WERI-Rb-1 (cell line): ENCODE measurements around the gene SMYD2.

Experiments
- DNase-seq: peaks from one replicate; pipeline ENCODE4 v3.0.0-alpha.2; 2020
- H3K27ac ChIP-seq: fragments of 250-450 bp; sonication (Bioruptor Pico); 2 replicates; pipeline ENCODE4 v1.5.1; 2020; ENCODE audit warnings: mild to moderate bottlenecking, moderate library complexity
- H3K27me3 ChIP-seq: fragments of 250-450 bp; sonication (Bioruptor Pico); 2 replicates; pipeline ENCODE4 v1.5.1; 2021; ENCODE audit warnings: mild to moderate bottlenecking, low read depth, moderate library complexity; ENCODE audit not compliant: insufficient read depth, severe bottlenecking
- H3K36me3 ChIP-seq: fragments of 250-450 bp; sonication (Bioruptor Pico); 2 replicates; pipeline ENCODE4 v1.5.1; 2020; ENCODE audit warnings: mild to moderate bottlenecking, moderate library complexity
- H3K4me3 ChIP-seq: 2 replicates; pipeline ENCODE4 v1.5.1; 2011; ENCODE audit warnings: low read depth, mild to moderate bottlenecking, control low read depth, low read length
- H3K9me3 ChIP-seq: fragments of 250-450 bp; sonication (Bioruptor Pico); 2 replicates; pipeline ENCODE4 v1.5.1; 2021; ENCODE audit warnings: mild to moderate bottlenecking, moderate library complexity; ENCODE audit not compliant: severe bottlenecking
- TF ChIP-seq, protein P1 (sequence below): IDR thresholded peaks from 2 replicates; pipeline ENCODE4 v1.5.1; 2011; ENCODE audit warnings: low read depth, mild to moderate bottlenecking, control low read depth, inconsistent platforms, low read length

Gene SMYD2

DNA sequence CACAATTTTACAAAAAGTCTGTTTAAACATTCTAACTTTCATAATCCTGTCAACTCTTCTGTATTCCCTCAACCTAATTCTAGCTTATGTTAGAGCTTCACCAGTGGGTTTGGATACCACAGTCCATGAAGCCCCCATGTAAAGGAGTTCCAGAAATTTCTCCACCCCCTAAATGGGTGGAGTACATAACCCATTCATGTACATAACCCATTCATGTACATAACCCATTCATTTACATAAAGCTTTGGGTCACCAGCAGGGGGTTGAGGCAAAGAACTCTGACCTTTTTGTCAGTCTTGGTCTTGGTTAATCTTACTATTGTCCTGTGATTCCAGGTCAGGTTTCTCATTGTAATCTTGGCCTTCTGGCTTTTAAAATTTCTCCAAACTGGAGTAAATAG is 61.6 kb downstream of the SMYD2 start:
- no peak overlapping the region for H3K27ac ChIP-seq

DNA sequence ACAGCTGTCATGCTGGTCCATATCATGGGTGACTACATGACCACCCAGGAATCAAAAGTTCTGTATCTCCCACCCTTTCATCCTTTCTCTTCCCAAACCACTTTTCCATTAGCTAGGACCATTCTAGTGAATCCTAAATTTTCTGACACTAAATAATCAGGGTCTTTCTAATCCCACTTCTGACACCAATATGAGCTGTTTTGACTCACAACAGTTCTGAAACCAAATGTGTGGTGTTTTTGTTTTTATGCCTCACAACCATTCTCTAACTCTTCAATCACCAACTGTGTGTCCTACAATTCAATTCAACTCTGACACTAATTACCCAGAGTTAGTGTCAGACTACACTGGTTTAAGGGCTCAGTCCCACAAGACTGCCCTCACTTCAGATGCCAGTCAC is 63.9 kb downstream of the SMYD2 start:
- no peaks in the 10 kb centered on the region for H3K36me3 ChIP-seq
- no peak overlapping the region for H3K27ac ChIP-seq

More for the DNA sequence above, 61.6 kb downstream of the SMYD2 start:
- Histone ChIP-seq H3K36me3 (0 out of 2 replicates have a peak, but pooled peaks cover 2% of the 10 kb centered on the region), H3K27me3 (no peaks in the 10 kb centered on the region), H3K9me3 (no peaks in the 10 kb centered on the region), H3K4me3 (no peak overlapping the region)
- no peak for DNase-seq
- TF ChIP-seq, protein P1, sequence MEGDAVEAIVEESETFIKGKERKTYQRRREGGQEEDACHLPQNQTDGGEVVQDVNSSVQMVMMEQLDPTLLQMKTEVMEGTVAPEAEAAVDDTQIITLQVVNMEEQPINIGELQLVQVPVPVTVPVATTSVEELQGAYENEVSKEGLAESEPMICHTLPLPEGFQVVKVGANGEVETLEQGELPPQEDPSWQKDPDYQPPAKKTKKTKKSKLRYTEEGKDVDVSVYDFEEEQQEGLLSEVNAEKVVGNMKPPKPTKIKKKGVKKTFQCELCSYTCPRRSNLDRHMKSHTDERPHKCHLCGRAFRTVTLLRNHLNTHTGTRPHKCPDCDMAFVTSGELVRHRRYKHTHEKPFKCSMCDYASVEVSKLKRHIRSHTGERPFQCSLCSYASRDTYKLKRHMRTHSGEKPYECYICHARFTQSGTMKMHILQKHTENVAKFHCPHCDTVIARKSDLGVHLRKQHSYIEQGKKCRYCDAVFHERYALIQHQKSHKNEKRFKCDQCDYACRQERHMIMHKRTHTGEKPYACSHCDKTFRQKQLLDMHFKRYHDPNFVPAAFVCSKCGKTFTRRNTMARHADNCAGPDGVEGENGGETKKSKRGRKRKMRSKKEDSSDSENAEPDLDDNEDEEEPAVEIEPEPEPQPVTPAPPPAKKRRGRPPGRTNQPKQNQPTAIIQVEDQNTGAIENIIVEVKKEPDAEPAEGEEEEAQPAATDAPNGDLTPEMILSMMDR: no peak

DNA sequence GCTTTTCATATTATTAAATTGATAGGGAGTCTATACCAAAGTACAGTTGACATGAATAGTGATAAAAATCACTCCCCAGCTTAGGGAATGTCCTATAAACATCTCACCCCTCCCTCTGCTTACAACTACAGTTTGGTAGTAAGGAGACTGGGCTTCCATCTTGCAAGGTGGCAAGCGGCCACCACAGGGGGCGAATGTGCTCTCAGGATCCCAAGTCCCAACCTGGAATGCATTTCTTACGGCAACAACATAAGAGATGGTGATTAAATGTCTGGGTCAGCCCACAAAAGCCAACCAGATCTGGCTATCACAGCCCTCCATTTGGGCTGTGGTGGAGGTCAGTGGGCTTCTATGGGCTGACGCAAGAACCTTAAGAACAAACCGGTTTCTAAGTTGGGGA is 68.0 kb downstream of the SMYD2 start:
- Histone ChIP-seq H3K27me3 (no peaks in the 10 kb centered on the region), H3K27ac (no peak overlapping the region), H3K4me3 (no peak overlapping the region), H3K36me3 (no peaks in the 10 kb centered on the region), H3K9me3 (no peaks in the 10 kb centered on the region)
- TF ChIP-seq, protein P1: no peak
- DNase-seq: no peak

More for the DNA sequence above, 63.9 kb downstream of the SMYD2 start:
- TF ChIP-seq, protein P1: no peak
- Histone ChIP-seq H3K27me3 (no peaks in the 10 kb centered on the region), H3K9me3 (no peaks in the 10 kb centered on the region), H3K4me3 (no peak overlapping the region)
- no peak for DNase-seq

- Histone ChIP-seq H3K27ac (no peak overlapping the region), H3K9me3 (no peaks in the 10 kb centered on the region), H3K4me3 (no peak overlapping the region), H3K36me3 (no peaks in the 10 kb centered on the region), H3K27me3 (no peaks in the 10 kb centered on the region)
- no peak for DNase-seq
- TF ChIP-seq, protein P1: no peak
These were observed 68.8 kb downstream of the SMYD2 start for GRCh38 chr1:214349781-214350180.

DNA sequence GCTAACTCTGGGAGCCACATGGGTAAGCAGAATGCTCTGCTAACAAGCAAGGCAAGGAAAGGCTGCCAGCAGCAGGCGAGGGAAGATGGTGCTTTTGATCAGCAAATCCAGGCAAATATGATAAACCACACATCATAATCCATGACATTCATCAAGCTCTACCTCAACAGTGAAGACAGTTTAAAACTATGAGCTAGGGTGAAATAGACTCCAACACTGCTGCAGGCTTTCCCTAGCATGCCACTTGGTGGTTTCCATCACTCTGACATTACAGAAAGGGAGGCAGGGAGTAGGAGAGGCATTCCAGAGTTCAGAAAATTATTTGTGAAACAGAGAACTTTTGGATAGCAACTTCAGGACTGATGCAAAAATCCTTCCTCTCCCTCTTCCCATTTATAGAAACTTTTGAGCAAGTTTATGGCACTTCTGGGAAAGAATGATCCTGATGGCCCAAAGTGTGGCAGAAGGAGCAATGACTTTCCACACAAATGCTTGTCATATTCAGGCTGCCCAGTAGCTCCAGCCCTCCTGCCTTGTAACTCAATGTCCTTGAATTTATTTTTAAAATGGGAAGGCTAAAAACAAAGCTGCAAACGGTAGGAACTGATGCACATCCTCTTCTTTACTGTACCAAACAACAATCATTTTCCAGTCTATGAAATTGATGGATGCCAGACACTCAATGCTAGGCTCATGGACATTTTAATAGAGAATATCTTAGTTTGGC is 70.8 kb downstream of the SMYD2 start:
- Histone ChIP-seq H3K36me3 (no peaks in the 10 kb centered on the region), H3K9me3 (no peaks in the 10 kb centered on the region), H3K27me3 (no peaks in the 10 kb centered on the region), H3K27ac (no peak overlapping the region), H3K4me3 (no peak overlapping the region)
- no peak for DNase-seq
- TF ChIP-seq, protein P1: no peak

GRCh38 chr1:214352838-214353237 is 71.9 kb downstream of the SMYD2 start:
- no peaks in the 10 kb centered on the region for H3K27me3 ChIP-seq
- H3K4me3 ChIP-seq: no peak overlapping the region
- H3K27ac ChIP-seq: no peak overlapping the region
- TF ChIP-seq, protein P1: no peak
- DNase-seq: no peak
- H3K36me3 ChIP-seq: no peaks in the 10 kb centered on the region
- H3K9me3 ChIP-seq: no peaks in the 10 kb centered on the region
